ENCODE measurements around the gene UBL3.
A peak's percentile ranks its signal among the peaks of the same experiment; 100 is the strongest.

The UBL3 gene

GRCh38 chr13:29753618-29754472, 96.6 kb downstream of the UBL3 start:
- no peak for DNase-seq

DNA sequence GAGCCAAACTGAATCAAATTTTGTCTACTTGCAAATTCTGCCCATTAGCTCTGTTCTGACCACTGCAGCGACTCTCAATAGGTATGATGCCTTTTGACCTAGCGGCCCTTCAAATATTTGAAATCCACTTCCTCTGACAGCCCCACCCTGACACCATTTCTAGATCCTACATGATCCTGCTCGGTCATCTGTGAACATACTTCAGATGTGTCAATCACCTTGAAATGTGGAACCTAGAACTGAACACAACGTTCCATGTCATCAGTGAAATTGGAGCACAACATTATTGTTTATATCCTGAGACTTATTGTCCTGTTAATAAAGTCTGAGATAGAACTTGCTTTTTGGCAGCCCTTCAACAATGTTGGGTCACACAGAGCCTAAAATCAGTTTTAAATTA, 98.2 kb downstream of the UBL3 start:
- DNase-seq, result no peak

DNA sequence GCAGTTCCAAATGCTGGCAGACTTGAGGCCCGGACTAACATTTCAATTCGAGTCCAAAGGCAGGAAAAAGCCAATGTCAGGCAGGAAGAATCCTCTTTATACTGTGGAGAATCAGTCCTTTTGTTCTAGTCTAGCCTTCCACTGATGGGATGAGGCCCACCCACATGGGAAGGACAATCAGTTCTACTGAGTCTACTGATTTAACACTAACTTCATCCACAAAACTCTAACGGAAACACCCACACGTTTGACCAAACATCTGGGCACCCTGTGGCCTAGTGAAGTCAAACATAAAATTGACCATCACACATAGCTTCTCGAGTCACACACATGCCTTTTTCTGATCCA, 100.3 kb downstream of the UBL3 start:
- no peak for DNase-seq

DNA sequence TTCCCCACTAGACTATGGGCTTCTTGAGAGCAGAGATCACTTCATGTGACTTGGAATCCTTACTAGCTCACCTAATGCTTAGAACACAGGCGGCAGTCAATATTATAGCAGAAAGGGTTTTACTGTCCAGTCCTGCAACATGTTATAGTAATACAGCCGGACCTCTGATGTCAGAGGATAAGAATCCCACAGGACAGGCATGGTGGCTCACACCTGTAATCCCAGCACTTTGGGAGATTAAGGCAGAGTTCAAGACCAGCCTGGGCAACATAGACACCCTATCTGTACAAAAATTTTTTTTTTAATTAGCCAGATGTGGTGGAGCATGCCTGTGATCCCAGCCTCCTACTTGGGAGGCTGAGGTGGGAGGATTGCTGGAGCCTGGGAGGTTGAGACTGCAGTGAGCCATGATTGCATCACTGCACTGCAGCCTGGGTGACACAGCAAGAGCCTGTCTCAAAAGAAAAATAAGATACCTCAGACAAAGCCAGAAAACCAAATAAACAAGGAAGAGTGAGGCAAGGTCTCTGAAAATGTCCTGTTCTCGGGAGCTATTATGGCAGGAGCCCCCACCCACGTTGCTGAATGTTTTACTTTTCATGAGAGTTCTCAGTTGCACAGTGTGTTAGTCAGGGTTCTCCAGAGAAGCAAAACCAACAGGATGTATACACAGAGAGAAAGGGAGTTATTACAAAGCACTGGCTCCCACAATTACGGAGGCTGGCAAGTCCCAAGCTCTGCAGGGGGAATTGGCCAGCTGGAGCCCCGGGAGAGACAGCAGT, 100.8 kb downstream of the UBL3 start:
- DNase-seq, result no peak

GRCh38 chr13:29748097-29748496, 102.3 kb downstream of the UBL3 start:
- no peak for DNase-seq

GRCh38 chr13:29746148-29746677, 104.2 kb downstream of the UBL3 start:
- DNase-seq, result peak; percentile 58

- no peak for DNase-seq
Measured at GRCh38 chr13:29745704-29746103, 104.7 kb downstream of the UBL3 start.

GRCh38 chr13:29743201-29743786, 107.1 kb downstream of the UBL3 start:
- DNase-seq, result no peak

- DNase-seq, result no peak
Measured at GRCh38 chr13:29740961-29741360, 109.5 kb downstream of the UBL3 start.

DNA sequence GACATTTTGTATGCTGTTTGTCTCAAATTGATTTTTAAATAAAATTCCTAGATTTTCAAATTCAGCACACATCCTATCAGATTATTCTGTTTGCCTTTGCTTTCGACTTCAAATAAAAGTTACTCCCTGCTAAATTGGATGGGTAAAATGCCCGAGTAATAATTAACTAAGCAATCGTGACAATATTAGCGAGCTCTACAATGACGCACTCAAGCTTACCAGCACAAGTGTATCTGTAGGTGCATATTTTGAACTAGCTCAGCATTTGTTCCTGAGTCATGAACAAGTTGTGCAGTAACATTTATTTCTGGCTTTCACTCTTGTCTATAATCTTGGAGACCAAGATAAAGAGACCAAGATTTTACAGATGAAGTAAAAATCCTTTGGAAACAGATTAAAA, 113.4 kb downstream of the UBL3 start:
- DNase-seq, result no peak

- no peak for DNase-seq
Measured at GRCh38 chr13:29733147-29733611, 117.2 kb downstream of the UBL3 start.

DNA sequence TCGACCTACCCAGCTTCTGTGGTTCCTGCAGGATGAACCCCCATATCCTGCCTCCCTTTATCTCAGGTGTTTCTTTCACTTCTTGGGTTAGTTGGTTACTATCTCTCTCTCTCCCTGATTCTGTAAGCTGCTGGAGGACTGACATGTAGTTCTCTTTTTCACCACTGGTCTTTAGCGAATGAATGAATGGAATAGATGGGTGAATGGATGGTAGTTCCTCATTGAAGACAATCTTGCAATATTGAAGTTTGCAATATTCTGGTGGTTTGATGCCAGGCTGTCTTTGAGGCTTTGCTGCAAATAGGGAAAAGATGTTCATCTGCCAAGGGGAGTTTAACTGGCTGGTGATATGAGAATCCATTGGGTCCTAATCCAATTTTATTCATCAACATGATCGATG, 120.2 kb downstream of the UBL3 start:
- no peak for DNase-seq

GRCh38 chr13:29722415-29722814, 128.0 kb downstream of the UBL3 start:
- DNase-seq, result no peak

- no peak for DNase-seq
Measured at GRCh38 chr13:29721766-29722165, 128.7 kb downstream of the UBL3 start.

- no peak for DNase-seq
Measured at GRCh38 chr13:29718694-29719093, 131.7 kb downstream of the UBL3 start.

- DNase-seq, result no peak
Measured at GRCh38 chr13:29716493-29716892, 133.9 kb downstream of the UBL3 start.

Data from NCI-H748 treated with DMSO at 0.1 percent for 48 hours (cell line).